Measurements from ENCODE around the gene ZFAND2B. TPM values are rescaled to one million over a fixed set of nuclear protein-coding genes. Genes with fewer than 3 reads are reported as not detected.
"Not testable (repeated sequence)": the region's sequence is repeated elsewhere in the genome, so short reads cannot be mapped to it uniquely, and the experiment has no call there.

The ZFAND2B gene
- total RNA-seq, 1 donor from 2014 or later, result 41.1 TPM

- no peak for ATAC-seq
Observed at GRCh38 chr2:219251656-219252055, 45.1 kb downstream of the ZFAND2B start.

- ATAC-seq, result peak; percentile 27
Observed at GRCh38 chr2:219252084-219252483, 45.5 kb downstream of the ZFAND2B start.

GRCh38 chr2:219252570-219252899, 46.0 kb downstream of the ZFAND2B start:
- ATAC-seq, result no peak

GRCh38 chr2:219252900-219253752, 46.5 kb downstream of the ZFAND2B start, which contains the start of gene TUBA4B:
TSS of gene TUBA4B (plus strand) at chr2:219253243. CDS start at chr2:219253408, 165 bp downstream.
- ATAC-seq, result peak; percentile 6

- ATAC-seq, result peak; percentile 66
Observed at GRCh38 chr2:219253753-219254589, 47.4 kb downstream of the ZFAND2B start, which contains the start of gene TUBA4A. TSS of gene TUBA4A (minus strand) at chr2:219253918. CDS start at chr2:219253858, 60 bp downstream.

GRCh38 chr2:219254590-219255201, 48.1 kb downstream of the ZFAND2B start:
- no peak for ATAC-seq

- ATAC-seq, result not testable (repeated sequence)
Observed at GRCh38 chr2:219258942-219259341, 52.4 kb downstream of the ZFAND2B start.

Other genes with a start within 250 kb of the ZFAND2B start
- gene CDK5R2, start 247.1 kb upstream of the ZFAND2B start, total RNA-seq, result not detected
- gene FEV, start 221.6 kb upstream of the ZFAND2B start, total RNA-seq, result not detected
- not detected for gene CRYBA2, start 213.4 kb upstream of the ZFAND2B start, total RNA-seq
- gene CFAP65, start 165.3 kb upstream of the ZFAND2B start, total RNA-seq, result not detected
- 0.08 TPM for gene IHH, start 145.9 kb upstream of the ZFAND2B start, total RNA-seq
- gene NHEJ1, start 46.0 kb upstream of the ZFAND2B start, total RNA-seq, result 8.9 TPM
- gene SLC23A3, start 36.8 kb upstream of the ZFAND2B start, total RNA-seq, result 0.64 TPM
- gene CNPPD1, start 29.9 kb upstream of the ZFAND2B start, total RNA-seq, result 49.3 TPM
- gene RETREG2, start 28.5 kb upstream of the ZFAND2B start, total RNA-seq, result 41.6 TPM
- gene ABCB6, start 12.2 kb downstream of the ZFAND2B start, total RNA-seq, result 22.6 TPM
- gene ATG9A, start 22.9 kb downstream of the ZFAND2B start, total RNA-seq, result 29.9 TPM
- 18.2 TPM for gene ANKZF1, start 23.0 kb downstream of the ZFAND2B start, total RNA-seq
- gene GLB1L, start 38.7 kb downstream of the ZFAND2B start, total RNA-seq, result 2.4 TPM
- gene STK16, start 38.7 kb downstream of the ZFAND2B start, total RNA-seq, result 30.0 TPM
- gene TUBA4B, start 46.5 kb downstream of the ZFAND2B start, total RNA-seq, result not detected
- gene TUBA4A, start 47.1 kb downstream of the ZFAND2B start, total RNA-seq, result 138 TPM
- gene DNAJB2, start 72.6 kb downstream of the ZFAND2B start, total RNA-seq, result 51.7 TPM
- gene PTPRN, start 102.6 kb downstream of the ZFAND2B start, total RNA-seq, result not detected
- gene RESP18, start 126.0 kb downstream of the ZFAND2B start, total RNA-seq, result not detected
- 32.3 TPM for gene DNPEP, start 181.1 kb downstream of the ZFAND2B start, total RNA-seq
- 29.3 TPM for gene DES, start 211.6 kb downstream of the ZFAND2B start, total RNA-seq
- gene SPEG, start 228.1 kb downstream of the ZFAND2B start, total RNA-seq, result 3.8 TPM

Measured in esophagus mucosa (tissue), 1 donor.